SKM-1 (cell line): Measurements from ENCODE around the gene OXCT2.
"Not testable (repeated sequence)": the region's sequence is repeated elsewhere in the genome, so short reads cannot be mapped to it uniquely, and the experiment has no call there.

Source experiments
- DNase-seq: peaks from one replicate; lab custom pipeline; 2025; ENCODE audit not compliant: unreplicated experiment; lab: John Stamatoyannopoulos, UW

The OXCT2 gene

DNA sequence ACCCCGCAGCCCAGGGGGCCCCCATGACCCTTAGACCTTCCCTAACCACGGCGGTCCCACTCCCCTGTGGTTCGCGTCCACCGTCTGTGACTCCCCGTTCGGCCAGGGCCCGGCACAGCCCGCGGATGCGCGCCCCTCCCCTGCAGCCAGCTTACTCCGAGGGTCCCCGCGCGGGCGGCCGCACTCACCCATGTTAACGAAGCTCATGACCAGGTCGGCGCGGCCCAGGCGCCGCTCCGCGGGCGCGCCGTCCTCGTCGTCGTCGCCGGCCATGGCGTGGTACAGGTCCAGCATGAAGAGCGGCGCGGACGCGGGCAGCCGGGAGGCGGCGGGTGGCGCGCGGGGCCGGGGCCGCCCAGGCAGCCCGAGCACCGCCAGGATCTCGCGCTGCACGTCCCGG, 16.8 kb upstream of the OXCT2 start:
- DNase-seq = not testable (repeated sequence)

- DNase-seq = no peak
Measured at GRCh38 chr1:39787468-39787867, 16.3 kb upstream of the OXCT2 start.

- DNase-seq = not testable (repeated sequence)
Measured at GRCh38 chr1:39787108-39787375, 15.9 kb upstream of the OXCT2 start.

DNA sequence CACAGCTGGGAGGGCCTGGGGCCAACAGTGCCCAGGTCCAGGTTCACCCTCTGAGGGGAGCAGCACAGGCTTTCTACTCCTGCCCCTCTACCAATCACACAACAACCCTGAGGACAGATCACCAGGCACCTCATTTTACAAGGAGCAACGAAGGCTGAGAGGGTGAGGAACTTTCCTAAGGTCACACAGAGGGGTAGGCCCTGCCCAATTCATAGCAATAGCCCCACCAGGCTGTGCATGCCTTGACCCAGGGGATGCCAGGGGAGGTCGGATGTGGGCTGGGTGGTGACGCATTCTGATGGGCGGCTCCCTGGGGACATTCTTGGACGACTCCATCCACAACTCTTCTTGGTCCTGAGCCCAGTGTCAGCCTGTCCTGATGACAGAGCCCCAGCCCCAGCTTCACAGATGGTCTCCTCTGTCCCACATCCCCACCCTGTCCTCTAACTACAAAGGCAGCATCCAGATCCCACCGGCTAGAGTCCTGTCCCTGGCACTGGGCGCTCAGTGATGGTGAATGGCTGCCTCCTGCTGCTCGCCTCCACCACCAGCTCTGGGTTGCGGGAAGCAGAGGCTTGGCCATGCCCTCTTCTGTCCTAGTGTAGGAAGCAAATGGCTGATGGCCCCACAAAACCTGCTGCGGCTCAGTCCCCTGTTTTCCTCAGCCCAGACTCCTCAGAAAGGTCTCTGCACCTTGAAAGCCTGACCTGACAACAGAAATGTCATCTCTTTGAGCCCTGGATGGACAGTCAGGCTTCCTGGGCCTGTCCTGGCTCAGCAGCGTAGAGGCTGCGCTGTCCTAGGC, 15.4 kb upstream of the OXCT2 start:
- not testable (repeated sequence) for DNase-seq

DNA sequence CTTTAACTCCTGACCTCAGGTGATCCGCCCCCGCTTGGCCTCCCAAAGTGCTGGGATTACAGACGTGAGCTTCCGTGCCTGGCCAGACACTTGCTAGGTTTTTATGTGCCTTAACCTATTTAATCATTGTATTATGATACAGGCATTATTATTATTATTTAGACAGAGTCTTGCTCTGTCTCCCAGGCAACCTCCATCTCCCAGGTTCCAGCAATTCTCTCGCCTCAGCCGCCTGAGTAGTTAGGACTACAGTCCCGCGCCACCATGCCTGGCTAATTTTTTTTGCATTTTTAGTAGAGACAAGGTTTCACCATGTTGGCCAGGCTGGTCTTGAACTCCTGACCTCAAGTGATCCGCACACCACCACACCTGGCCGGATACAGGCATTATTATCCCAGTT, 11.5 kb upstream of the OXCT2 start:
- DNase-seq = not testable (repeated sequence)

DNA sequence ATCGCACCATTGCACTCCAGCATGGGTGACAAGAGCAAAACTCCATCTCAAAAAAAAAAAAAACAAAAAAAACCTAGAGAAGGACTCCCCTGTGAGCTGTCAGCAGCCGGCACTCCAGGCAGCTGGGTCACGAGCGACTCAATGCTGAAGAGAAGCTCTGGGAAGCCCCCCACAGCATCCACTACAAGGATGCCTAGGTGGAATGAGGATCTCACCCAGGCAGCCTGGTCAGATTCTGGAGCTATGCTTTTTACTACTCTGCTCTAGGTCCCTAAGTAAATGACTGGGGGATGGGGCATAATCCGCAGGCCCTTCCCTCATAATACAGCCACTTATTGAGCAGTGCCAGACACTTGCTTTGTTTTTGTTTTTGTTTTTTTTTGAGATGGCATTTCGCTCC, 11.0 kb upstream of the OXCT2 start:
- no peak for DNase-seq

- no peak for DNase-seq
Measured at GRCh38 chr1:39781349-39781715, 10.2 kb upstream of the OXCT2 start.

DNA sequence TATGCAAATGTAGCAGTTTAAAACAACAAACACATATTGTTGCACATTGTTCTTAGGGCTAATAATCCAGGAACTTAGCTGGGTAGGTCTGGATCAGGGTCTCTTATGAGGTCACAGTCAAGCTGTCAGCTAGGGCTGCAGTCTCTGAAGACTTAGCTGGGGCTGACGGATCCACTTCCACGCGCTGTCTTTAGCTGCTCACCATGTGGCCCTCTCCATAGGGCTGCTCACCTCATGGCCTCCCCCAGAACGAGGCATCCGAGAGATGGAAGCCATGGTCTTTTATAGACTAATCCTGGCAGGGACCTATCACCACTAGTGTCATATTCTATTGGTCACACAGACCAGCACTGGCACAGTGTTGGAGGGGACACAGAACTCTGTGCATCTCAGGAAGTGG, 8.7 kb upstream of the OXCT2 start:
- DNase-seq = no peak

DNA sequence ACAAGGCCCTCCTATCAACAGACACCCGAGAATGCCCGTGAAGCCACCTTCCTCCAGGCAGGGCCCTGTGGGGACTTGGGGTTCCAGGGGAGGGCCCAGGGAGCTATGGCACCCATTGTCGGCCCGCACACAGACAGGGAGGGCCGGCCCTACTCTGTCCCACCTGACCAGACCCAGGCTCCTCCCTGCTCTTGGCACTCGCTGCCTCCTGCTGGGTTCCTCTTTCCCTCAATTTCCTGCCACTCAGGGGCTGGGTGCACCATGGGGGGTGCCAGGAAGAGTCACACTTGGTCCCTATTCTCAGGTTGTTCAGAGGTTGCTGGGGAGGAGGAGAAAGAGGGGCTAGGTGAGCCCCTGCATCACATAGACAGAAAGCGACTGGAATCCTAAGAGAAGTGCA, 8.0 kb upstream of the OXCT2 start:
- DNase-seq = no peak

GRCh38 chr1:39778463-39779099, 7.4 kb upstream of the OXCT2 start:
- not testable (repeated sequence) for DNase-seq

DNA sequence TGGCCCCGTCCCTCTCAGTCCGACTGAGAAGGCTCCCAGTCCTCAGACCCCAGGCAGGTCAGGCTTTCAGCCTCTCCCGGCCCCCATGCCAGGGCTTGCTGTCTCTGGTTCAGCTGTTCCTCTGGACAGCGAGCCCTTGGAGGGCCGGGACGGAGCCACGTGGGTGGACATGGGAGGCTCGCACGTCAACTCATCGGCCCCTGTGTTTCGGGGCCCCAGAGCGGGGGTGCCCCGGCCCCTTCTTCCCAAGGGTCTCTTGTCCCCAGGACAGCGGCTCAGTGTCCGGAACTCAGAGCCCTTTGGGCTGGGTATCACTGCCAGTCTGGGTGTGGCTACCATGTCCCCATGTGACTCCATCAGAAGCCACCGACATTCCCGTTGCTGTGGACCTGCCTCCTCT, 6.7 kb upstream of the OXCT2 start:
- not testable (repeated sequence) for DNase-seq

DNA sequence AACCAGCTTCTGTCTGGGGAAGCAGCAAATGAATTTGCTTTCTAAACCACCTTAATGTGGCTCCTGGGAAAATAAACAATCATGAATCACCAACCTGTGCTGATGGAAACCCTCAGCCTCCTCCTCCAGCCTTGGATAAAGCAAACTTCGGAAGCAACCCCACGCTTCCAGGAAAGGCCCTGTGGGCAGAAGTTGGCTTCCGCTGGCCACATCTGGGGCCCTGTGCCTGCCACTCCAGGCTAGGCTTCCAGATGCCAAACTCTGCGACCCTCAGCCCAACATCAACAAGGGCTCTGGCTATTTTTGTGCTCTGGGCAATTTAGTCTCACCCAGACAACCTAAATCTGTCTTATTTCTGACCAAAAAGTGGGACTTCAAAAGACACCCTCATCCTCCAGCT, 6.2 kb upstream of the OXCT2 start:
- no peak for DNase-seq

- no peak for DNase-seq
Measured at GRCh38 chr1:39776886-39777285, 5.7 kb upstream of the OXCT2 start.

- DNase-seq = no peak
Measured at GRCh38 chr1:39776400-39776713, 5.2 kb upstream of the OXCT2 start.

- DNase-seq = not testable (repeated sequence)
Measured at GRCh38 chr1:39775676-39776399, 4.7 kb upstream of the OXCT2 start.

GRCh38 chr1:39775141-39775540, 4.0 kb upstream of the OXCT2 start:
- DNase-seq = not testable (repeated sequence)

GRCh38 chr1:39773369-39773979, 2.3 kb upstream of the OXCT2 start:
- DNase-seq = not testable (repeated sequence)

GRCh38 chr1:39770100-39771021, 787 bp downstream of the OXCT2 start:
- DNase-seq = not testable (repeated sequence)

- not testable (repeated sequence) for DNase-seq
Measured at GRCh38 chr1:39769502-39769901, 1.6 kb downstream of the OXCT2 start.

GRCh38 chr1:39766466-39766865, 4.7 kb downstream of the OXCT2 start:
- not testable (repeated sequence) for DNase-seq

DNA sequence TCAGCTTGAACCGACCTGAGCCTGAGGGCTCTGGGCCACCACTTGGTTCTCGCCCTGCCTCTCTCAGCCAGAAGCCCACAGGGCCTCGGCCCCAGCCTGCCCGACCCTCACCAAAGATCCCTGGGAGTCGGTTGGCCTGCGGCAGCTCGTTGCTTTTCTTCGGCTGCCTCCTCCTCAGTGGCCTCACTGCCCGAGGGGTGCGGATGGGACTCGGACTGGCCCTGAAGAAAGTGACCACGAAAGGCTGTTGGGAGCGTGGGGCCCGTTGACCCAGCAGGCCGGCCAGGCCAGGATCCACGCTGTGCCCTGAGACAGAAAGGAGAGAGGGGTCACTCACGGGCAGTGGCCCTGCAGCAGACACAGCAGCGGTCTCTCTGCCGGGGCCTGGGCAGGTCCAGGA, 6.6 kb downstream of the OXCT2 start:
- DNase-seq = not testable (repeated sequence)
